Cerebellar nuclear complex (tissue), 1 donor: ENCODE measurements around the gene COPB1.
"Not testable (repeated sequence)": the region's sequence is repeated elsewhere in the genome, so short reads cannot be mapped to it uniquely, and the experiment has no call there.

Source experiments
- DNase-seq, 2 experiments: peaks; one replicate each; lab custom pipeline; 2025; lab: John Stamatoyannopoulos, UW

COPB1 gene, protein sequence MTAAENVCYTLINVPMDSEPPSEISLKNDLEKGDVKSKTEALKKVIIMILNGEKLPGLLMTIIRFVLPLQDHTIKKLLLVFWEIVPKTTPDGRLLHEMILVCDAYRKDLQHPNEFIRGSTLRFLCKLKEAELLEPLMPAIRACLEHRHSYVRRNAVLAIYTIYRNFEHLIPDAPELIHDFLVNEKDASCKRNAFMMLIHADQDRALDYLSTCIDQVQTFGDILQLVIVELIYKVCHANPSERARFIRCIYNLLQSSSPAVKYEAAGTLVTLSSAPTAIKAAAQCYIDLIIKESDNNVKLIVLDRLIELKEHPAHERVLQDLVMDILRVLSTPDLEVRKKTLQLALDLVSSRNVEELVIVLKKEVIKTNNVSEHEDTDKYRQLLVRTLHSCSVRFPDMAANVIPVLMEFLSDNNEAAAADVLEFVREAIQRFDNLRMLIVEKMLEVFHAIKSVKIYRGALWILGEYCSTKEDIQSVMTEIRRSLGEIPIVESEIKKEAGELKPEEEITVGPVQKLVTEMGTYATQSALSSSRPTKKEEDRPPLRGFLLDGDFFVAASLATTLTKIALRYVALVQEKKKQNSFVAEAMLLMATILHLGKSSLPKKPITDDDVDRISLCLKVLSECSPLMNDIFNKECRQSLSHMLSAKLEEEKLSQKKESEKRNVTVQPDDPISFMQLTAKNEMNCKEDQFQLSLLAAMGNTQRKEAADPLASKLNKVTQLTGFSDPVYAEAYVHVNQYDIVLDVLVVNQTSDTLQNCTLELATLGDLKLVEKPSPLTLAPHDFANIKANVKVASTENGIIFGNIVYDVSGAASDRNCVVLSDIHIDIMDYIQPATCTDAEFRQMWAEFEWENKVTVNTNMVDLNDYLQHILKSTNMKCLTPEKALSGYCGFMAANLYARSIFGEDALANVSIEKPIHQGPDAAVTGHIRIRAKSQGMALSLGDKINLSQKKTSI

DNA sequence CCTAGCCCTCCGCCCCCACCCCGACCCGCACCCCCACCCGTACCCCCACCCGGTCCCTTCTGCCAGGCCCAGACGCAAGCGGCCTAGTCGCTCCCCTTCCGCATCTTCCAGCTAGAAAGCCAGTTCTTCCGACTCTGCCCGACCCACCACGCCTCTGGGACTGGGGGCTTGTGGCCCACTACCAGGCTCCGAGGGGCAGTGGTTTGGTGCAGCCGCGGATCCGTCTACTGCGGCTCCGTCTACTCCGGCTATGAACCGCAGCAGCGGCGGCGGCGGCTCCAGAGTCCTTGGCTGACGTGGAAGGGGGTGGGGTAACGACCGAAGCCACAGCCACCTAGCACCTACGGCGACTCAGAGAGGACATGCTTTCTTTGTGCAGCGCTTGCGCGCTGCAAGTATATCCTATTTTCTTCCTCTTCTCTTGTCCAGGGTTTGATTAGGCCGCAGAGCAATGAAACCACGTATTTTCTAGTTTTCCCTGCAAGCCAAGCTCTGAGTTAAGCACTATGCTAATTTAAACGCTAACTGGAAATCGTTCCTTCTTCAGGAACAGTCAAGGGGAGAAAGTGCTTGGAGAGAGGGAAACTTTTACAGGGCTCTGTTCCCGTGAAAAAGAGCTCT lies at the start of gene COPB1:
COPB1 (minus strand) TSS at position 252 of the 621 bp plus-strand sequence. CDS start 883 bp downstream, outside the sequence.
- DNase-seq, result peak in 1 of 2 experiments; percentile 72

- DNase-seq, result no peak
Measured at GRCh38 chr11:14547440-14547839, 47.8 kb upstream of the COPB1 start.

DNA sequence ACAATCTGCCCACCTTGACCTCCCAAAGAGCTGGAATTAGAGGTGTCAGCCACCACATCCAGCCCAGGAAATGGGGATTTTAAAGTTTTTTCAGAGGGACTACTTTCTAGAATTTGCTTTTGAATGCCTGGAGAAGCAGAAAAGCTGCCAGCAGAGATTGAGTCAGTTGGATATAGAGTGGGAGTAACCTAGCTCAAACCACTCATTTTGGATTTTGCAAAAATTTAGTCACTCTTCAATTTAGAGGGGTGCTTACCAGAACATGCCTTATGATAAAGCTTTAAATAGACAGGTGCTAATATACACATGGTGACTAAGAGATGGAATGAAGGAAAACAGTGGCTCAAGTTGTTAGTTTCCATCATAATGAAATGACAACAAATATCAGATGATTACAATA lies 47.1 kb upstream of the COPB1 start:
- no peak for DNase-seq

DNA sequence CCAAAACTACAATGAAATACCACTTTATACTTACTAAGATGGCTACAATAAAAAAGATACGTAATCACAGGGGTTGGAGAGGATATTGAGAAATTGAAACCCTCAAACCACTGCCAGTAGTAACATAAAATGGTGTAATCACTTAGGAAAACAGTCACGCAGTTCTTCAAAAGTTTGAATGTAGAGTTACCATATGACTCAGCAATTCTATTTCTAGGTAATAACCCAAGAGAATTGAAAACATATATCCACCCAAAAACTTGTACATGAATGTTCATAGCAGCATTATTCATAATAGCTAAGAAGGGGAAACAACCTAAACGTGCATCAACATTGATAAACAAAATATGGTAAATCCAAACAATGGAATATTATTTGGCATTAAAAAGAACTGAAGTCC lies 45.0 kb upstream of the COPB1 start:
- no peak for DNase-seq

DNA sequence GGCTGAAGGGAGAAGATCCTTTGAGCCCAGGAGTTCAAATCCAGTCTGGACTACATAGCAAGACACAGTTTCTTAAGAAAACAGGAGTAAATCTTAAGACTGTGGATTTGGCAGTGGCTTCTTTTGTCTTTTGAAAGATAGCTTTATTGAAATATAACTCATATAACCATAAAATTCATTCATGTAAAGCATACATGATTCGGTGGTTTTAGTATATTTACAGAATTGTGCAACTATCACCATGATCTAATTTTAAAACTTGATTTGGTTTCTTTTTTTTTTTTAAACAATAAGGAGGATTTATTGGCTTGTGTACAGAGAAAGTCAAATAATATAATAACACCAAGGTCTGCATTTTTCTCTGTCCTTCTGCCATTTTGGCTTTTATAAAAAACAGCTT lies 43.6 kb upstream of the COPB1 start:
- no peak for DNase-seq

DNA sequence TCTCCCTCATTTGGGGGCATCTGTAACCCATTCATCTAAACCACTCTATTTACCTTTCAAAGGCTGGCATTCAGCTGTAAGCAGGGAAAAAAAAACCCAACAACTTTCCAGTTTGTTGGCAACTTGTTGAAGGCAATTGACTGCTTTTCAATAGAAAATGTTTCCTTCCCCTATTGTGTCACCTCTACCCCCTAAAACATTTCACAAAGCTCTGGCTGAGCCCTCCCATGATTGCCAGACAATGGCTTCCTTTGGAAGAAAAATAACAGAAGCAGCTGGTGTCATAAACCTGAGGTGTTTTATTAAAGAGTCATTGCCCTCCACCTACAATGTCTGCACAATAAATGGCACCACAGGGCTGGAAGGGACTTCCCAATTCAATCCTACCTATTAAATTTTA lies 42.7 kb upstream of the COPB1 start:
- DNase-seq, result no peak

- DNase-seq, result peak in 1 of 2 experiments; percentile 38
Measured at GRCh38 chr11:14541192-14541947, 41.8 kb upstream of the COPB1 start.

DNA sequence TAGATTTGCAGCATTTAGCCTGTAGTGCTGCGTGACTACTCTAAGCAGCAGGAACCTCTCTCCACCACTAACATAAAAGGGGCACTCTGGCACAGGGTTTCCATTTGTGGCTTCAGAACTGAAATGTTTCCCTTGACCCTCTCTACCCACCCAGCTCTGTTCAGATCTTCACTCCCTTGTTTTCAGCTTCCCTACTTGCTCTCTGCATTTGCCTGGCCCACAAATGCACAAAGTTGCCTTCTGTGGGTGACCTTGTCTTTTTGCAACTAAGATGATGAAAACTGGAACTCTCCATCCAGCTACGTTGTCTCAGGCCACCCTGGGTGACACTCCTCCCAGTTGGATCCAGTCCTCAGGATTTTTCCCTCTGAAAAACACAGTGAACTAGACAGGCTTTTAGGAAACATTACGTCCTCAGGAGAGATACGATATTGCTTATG lies 40.4 kb upstream of the COPB1 start:
- peak; percentile 35 to 52 for DNase-seq

DNA sequence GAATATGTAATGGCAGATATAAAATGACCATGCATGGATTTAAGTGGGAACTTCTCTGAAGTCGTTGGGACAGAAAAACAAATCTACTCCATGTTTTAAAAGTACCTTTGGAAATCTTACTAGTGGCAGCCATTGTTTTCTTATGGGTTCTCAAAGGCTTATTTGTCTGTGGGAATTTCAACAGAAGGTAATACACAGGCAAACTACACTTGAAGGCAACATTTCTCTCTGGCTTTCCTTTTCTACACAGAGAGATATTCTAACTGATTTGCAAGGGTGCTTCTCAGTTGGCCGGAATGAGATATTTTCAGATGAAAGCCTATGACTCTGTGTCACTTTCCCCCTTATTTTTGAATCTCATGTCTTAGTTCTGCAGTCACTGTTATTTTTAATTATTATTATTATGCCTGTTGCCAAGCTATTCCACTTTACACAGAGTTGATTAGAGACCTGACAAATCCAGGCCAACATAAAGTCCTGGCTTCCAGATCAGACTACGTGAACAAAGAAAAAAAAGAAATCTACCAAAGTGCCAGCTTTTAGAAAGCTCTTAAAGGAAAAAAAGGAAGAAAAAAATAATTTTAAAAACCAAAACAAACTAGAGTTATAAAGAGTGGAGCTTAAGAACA lies 39.4 kb upstream of the COPB1 start:
- no peak for DNase-seq

GRCh38 chr11:14538271-14538925 lies 38.8 kb upstream of the COPB1 start:
- DNase-seq, result peak; percentile 81 to 98

GRCh38 chr11:14537134-14537599 lies 37.6 kb upstream of the COPB1 start:
- DNase-seq, result peak in 1 of 2 experiments; percentile 28

DNA sequence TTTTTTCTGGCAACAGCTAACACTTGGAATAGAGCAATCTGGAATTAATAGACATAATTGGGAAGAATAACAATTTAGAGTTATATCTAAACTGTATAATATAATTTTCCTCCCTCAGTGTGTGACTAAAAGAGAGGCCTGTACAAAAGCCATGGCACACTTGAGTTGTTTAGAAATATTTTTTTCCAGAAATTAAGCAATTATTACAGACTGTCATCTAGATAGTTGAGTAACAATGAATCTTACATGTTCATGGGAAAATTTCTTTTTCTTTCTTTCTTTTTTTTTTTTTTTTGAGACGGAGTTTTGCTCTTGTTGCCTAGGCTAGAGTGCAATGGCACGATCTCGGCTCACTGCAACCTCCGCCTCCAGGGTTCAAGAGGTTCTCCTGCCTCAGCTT lies 35.6 kb upstream of the COPB1 start:
- not testable (repeated sequence) for DNase-seq

GRCh38 chr11:14529951-14530350 lies 30.3 kb upstream of the COPB1 start:
- no peak for DNase-seq

DNA sequence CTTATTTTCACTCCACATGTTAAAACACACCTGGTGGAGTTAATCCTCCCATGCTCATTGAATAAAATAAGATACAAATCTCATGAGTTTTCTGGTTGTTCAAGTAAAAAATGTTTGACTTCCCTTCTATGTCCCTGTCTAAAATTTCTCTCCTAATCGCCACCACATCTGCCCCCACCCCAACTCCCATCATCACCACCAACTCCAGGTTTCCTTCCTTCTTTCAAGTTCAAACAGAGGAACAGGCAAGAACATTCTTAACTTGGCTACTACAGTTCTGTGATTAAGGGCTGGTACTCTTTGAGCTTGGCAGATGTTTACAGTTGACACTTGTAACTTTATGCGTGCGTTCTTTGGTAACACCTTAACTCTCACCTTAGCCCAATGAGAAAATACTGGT lies 29.7 kb upstream of the COPB1 start:
- DNase-seq, result no peak

GRCh38 chr11:14522801-14523200 lies 23.2 kb upstream of the COPB1 start:
- DNase-seq, result no peak

DNA sequence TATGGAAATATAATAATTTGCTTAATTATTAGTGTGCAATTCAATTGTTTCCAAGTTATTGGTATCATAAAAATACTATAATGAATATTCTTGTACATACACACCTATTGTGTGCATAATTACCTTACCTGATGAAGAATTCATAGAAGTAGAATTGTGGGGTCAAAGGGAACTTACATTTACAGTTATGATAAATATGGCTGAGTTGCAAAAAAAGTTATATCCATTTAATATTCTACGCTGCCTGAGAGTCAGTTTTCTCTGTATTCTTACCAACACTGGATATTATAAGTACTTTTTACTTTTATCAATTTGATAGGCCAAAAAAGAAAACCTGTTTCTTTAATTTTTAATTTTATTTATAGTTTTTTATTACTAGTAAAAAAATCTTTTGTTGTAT lies 22.6 kb upstream of the COPB1 start:
- DNase-seq, result no peak

- DNase-seq, result no peak
Measured at GRCh38 chr11:14520747-14521151, 21.1 kb upstream of the COPB1 start.

- DNase-seq, result peak; percentile 35 to 82
Measured at GRCh38 chr11:14519917-14520746, 20.5 kb upstream of the COPB1 start, which contains the start of gene PSMA1. TSS of gene PSMA1 (minus strand) at chr11:14520386. CDS start at chr11:14520299, 87 bp downstream.

- no peak for DNase-seq
Measured at GRCh38 chr11:14519597-14519916, 19.9 kb upstream of the COPB1 start.
